HG02938 (cell line): ENCODE data around the gene MPV17.
"Not testable (repeated sequence)": the region's sequence is repeated elsewhere in the genome, so short reads cannot be mapped to it uniquely, and the experiment has no call there.

Experiments used
- ATAC-seq: cut with Tn5 transposase; IDR thresholded peaks from one replicate; pipeline ENCODE4 v1.9.1; 2021; ENCODE audit warnings: mild to moderate bottlenecking, moderate library complexity; ENCODE audit not compliant: unreplicated experiment

MPV17 gene

GRCh38 chr2:27322766-27323595, at the start of gene MPV17:
TSS of gene MPV17 (minus strand) at chr2:27323097. CDS start at chr2:27322517, 580 bp downstream.
- ATAC-seq: peak; percentile 85

- ATAC-seq: peak; percentile 23
Observed at GRCh38 chr2:27370816-27371620, 48.1 kb upstream of the MPV17 start.

GRCh38 chr2:27370026-27370815, 47.3 kb upstream of the MPV17 start, which contains the start of the genes EIF2B4 and SNX17:
TSS of gene EIF2B4 (minus strand) at chr2:27370338. CDS start at chr2:27370314, 24 bp downstream.
TSS of gene SNX17 (plus strand) at chr2:27370616. CDS start at chr2:27370744, 128 bp downstream.
- ATAC-seq: peak; percentile 79

GRCh38 chr2:27369471-27370025, 46.7 kb upstream of the MPV17 start:
- ATAC-seq: no peak

- ATAC-seq: no peak
Observed at GRCh38 chr2:27363933-27364332, 41.0 kb upstream of the MPV17 start.

- no peak for ATAC-seq
Observed at GRCh38 chr2:27362678-27363420, 40.0 kb upstream of the MPV17 start.

- peak; percentile 80 for ATAC-seq
Observed at GRCh38 chr2:27356382-27357181, 33.7 kb upstream of the MPV17 start, which contains the start of gene GTF3C2. TSS of gene GTF3C2 (minus strand) at chr2:27356764. CDS start at chr2:27343554, 13,210 bp downstream.

GRCh38 chr2:27356056-27356381, 33.1 kb upstream of the MPV17 start:
- ATAC-seq: peak; percentile 32

- no peak for ATAC-seq
Observed at GRCh38 chr2:27354597-27354927, 31.7 kb upstream of the MPV17 start.

GRCh38 chr2:27353762-27354596, 31.1 kb upstream of the MPV17 start:
- no peak for ATAC-seq

- not testable (repeated sequence) for ATAC-seq
Observed at GRCh38 chr2:27353386-27353761, 30.5 kb upstream of the MPV17 start.

GRCh38 chr2:27351802-27352598, 29.1 kb upstream of the MPV17 start:
- no peak for ATAC-seq

GRCh38 chr2:27350106-27350693, 27.3 kb upstream of the MPV17 start:
- ATAC-seq: no peak

GRCh38 chr2:27347641-27348040, 24.7 kb upstream of the MPV17 start:
- no peak for ATAC-seq

- no peak for ATAC-seq
Observed at GRCh38 chr2:27336173-27336572, 13.3 kb upstream of the MPV17 start.

GRCh38 chr2:27335311-27335710, 12.4 kb upstream of the MPV17 start:
- no peak for ATAC-seq

GRCh38 chr2:27324720-27325119, 1.8 kb upstream of the MPV17 start:
- ATAC-seq: no peak
